ENCODE results near the gene IDI1. TPM values are rescaled to one million over a fixed set of nuclear protein-coding genes. Genes with fewer than 3 reads are reported as not detected.

IDI1 gene
- total and polyA plus RNA-seq, 2 donors (not counting 1 experiment from before 2014, with no cell fraction given), result 59.8 to 167 TPM

DNA sequence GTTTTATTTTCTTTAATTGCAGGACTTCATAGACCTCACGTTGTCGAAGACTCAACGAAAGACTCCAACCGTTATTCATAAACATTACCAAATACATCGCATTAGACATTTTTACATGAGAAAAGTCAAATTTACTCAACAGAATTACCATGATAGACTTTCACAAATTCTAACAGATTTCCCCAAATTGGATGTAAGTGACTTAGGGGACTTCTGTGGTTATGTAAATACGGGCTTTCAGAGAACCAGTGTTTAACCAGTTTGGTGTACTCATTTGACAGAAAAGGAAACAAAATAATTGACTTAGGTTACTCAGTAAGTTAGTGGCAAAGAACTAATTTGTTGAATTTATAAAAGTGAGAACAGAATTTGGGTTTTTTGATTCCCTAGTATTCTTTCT, 56.5 kb downstream of the IDI1 start:
- POLR2A ChIA-PET, result no interaction called here
- TF ChIP-seq CTCF (IDR thresholded peaks at IDR 0.05), result no peak
- TF ChIP-seq EZH2 (IDR thresholded peaks at IDR 0.05; ENCODE audit: borderline replicate concordance, insufficient read depth, low read depth, low read length, poor library complexity, severe bottlenecking), result no peak
- no peak overlapping the region for H3K4me3 Mint-ChIP-seq

DNA sequence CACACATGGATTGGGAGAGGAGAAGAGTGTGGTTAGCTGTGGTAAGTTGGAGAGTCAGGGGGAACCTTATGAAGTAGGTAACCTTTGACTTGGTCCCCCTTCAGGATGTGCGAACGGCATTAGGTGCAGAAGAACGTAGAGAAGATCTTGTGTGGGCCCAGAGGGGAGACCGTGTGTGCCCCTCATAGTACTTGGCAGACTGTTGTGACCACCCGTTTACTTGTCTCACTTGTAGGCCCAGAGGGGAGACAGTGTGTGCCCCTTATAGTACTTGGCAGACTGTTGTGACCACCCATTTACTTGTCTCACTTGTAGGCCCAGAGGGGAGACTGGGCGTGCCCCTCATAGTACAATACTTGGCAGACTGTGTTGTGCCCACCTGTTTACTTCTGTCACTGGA, 58.1 kb downstream of the IDI1 start:
- H4K20me1 ChIP-seq (ENCODE audit: control insufficient read depth, insufficient read depth, low read length, poor library complexity, severe bottlenecking), result peaks cover 47% of the 10 kb centered on the region
- TF ChIP-seq CTCF (IDR thresholded peaks at IDR 0.05), result no peak
- TF ChIP-seq EZH2 (IDR thresholded peaks at IDR 0.05; ENCODE audit: borderline replicate concordance, insufficient read depth, low read depth, low read length, poor library complexity, severe bottlenecking), result no peak
- POLR2A ChIA-PET, result no interaction called here
- no peaks in the 10 kb centered on the region for H3K27me3 Mint-ChIP-seq
- H3K4me1 Mint-ChIP-seq, result peaks cover 42% of the 10 kb centered on the region
- peaks cover 0 to 27% of the 10 kb centered on the region in 2 experiments for H3K36me3 ChIP-seq (replicated peaks in 1 of 2; ENCODE audit: control extremely low read depth in 1 of 2, control insufficient read depth in 1 of 2, extremely low read depth in 1 of 2, insufficient read depth in 2 of 2, low read length in 1 of 2)
- H3K9ac ChIP-seq (ENCODE audit: low read length), result no peak overlapping the region
- H3K9me3 Mint-ChIP-seq (ENCODE audit: insufficient read depth), result no peaks in the 10 kb centered on the region
- no peak overlapping the region for H2AFZ ChIP-seq (ENCODE audit: insufficient read depth, low read depth, low read length, poor library complexity, severe bottlenecking)
- CTCF ChIA-PET, result interaction anchor here (0.7 kb wide), 1 partner anchor 65 kb away, joined by 3 read pairs; no protein-coding TSS in a partner anchor
- H3K27ac Mint-ChIP-seq, result peak overlapping the region; percentile 29
- H3K4me3 Mint-ChIP-seq, result peak overlapping the region; percentile 33
- ATAC-seq (ENCODE audit: low read depth) (no peak), DNase-seq (no peak)
- no peak overlapping the region for H3K4me3 ChIP-seq (ENCODE audit: control extremely low read depth in 1 of 5, extremely low read depth in 1 of 5, insufficient read depth in 1 of 5, low read depth in 2 of 5, low read length in 4 of 5)
- H3K27ac ChIP-seq (ENCODE audit: low read length in 2 of 2), result no peak overlapping the region
- H3K4me1 ChIP-seq (ENCODE audit: control insufficient read depth in 2 of 2, insufficient read depth in 2 of 2, low read length in 2 of 2), result peaks cover 23 to 34% of the 10 kb centered on the region in 2 donors
- H3K79me2 ChIP-seq (ENCODE audit: control insufficient read depth, insufficient read depth, low read length), result peaks cover 71% of the 10 kb centered on the region
- intact Hi-C loops (cut with micrococcal nuclease), result no loop called here
- 92% methylated on average over 5 of the region's 6 CpGs for WGBS (ENCODE audit: insufficient coverage)
- H3K9me3 ChIP-seq (ENCODE audit: control extremely low read depth in 1 of 3, control insufficient read depth in 2 of 3, insufficient read depth in 1 of 3, low read length in 2 of 3), result no peaks in the 10 kb centered on the region
- H3K27me3 ChIP-seq (replicated peaks in 1 of 4; ENCODE audit: control extremely low read depth in 1 of 4, control insufficient read depth in 3 of 4, insufficient read depth in 4 of 4, low read length in 3 of 4), result no peaks in the 10 kb centered on the region
- no peak overlapping the region for H3K4me2 ChIP-seq (replicated peaks; ENCODE audit: low read depth, low read length, poor library complexity, severe bottlenecking)

More for the DNA sequence above, 56.5 kb downstream of the IDI1 start:
- H3K27ac Mint-ChIP-seq, result peak overlapping the region; percentile 41
- Histone ChIP-seq H3K4me2 (replicated peaks; ENCODE audit: low read depth, low read length, poor library complexity, severe bottlenecking) (no peak overlapping the region), H3K36me3 (replicated peaks in 1 of 2; ENCODE audit: control extremely low read depth in 1 of 2, control insufficient read depth in 1 of 2, extremely low read depth in 1 of 2, insufficient read depth in 2 of 2, low read length in 1 of 2) (peaks cover 4 to 42% of the 10 kb centered on the region in 2 experiments), H3K79me2 (ENCODE audit: control insufficient read depth, insufficient read depth, low read length) (peaks cover 73% of the 10 kb centered on the region), H4K20me1 (ENCODE audit: control insufficient read depth, insufficient read depth, low read length, poor library complexity, severe bottlenecking) (peaks cover 51% of the 10 kb centered on the region), H3K9me3 (ENCODE audit: control extremely low read depth in 1 of 3, control insufficient read depth in 2 of 3, insufficient read depth in 1 of 3, low read length in 2 of 3) (no peaks in the 10 kb centered on the region), H3K4me3 (ENCODE audit: control extremely low read depth in 1 of 5, extremely low read depth in 1 of 5, insufficient read depth in 1 of 5, low read depth in 2 of 5, low read length in 4 of 5) (no peak overlapping the region), H3K4me1 (ENCODE audit: control insufficient read depth in 2 of 2, insufficient read depth in 2 of 2, low read length in 2 of 2) (peaks cover 16 to 26% of the 10 kb centered on the region in 2 donors), H3K27me3 (replicated peaks in 1 of 4; ENCODE audit: control extremely low read depth in 1 of 4, control insufficient read depth in 3 of 4, insufficient read depth in 4 of 4, low read length in 3 of 4) (no peaks in the 10 kb centered on the region), H3K27ac (ENCODE audit: low read length in 2 of 2) (peak overlapping the region in 1 of 2 donors; percentile 43), H2AFZ (ENCODE audit: insufficient read depth, low read depth, low read length, poor library complexity, severe bottlenecking) (no peak overlapping the region), H3K9ac (ENCODE audit: low read length) (no peak overlapping the region)
- WGBS (ENCODE audit: insufficient coverage), result no CpG with 5 or more reads among the region's 6 CpGs
- DNase-seq (no peak), ATAC-seq (ENCODE audit: low read depth) (no peak)
- H3K9me3 Mint-ChIP-seq (ENCODE audit: insufficient read depth), result no peaks in the 10 kb centered on the region
- CTCF ChIA-PET, result interaction anchor here (1.0 kb wide), 1 partner anchor 57 kb away, joined by 3 read pairs; the partner anchor contains the start of gene IDI1
- no peaks in the 10 kb centered on the region for H3K27me3 Mint-ChIP-seq
- intact Hi-C loops (cut with micrococcal nuclease), result no loop called here
- peaks cover 36% of the 10 kb centered on the region for H3K4me1 Mint-ChIP-seq

Other genes starting within 250 kb of the IDI1 start
- gene LARP4B, start 117.4 kb downstream of the IDI1 start, total RNA-seq, result 124 and 129 TPM in 2 replicates
- 35.6 and 47.2 TPM in 2 replicates for gene LARP4B, start 117.4 kb downstream of the IDI1 start, polyA plus RNA-seq
- 45.4 and 49.5 TPM in 2 replicates for gene GTPBP4, start 60.7 kb downstream of the IDI1 start, total RNA-seq
- gene GTPBP4, start 60.7 kb downstream of the IDI1 start, polyA plus RNA-seq, result 11.8 and 25.6 TPM in 2 replicates
- not detected in 2 replicates for gene IDI2, start 23.3 kb downstream of the IDI1 start, total RNA-seq
- not detected in 2 replicates for gene IDI2, start 23.3 kb downstream of the IDI1 start, polyA plus RNA-seq
- gene WDR37, start 7.3 kb upstream of the IDI1 start, total RNA-seq, result 32.3 and 33.2 TPM in 2 replicates
- gene WDR37, start 7.3 kb upstream of the IDI1 start, polyA plus RNA-seq, result 17.3 and 27.2 TPM in 2 replicates